Measurements from ENCODE around the gene HOXB3.

HOXB3 gene

DNA sequence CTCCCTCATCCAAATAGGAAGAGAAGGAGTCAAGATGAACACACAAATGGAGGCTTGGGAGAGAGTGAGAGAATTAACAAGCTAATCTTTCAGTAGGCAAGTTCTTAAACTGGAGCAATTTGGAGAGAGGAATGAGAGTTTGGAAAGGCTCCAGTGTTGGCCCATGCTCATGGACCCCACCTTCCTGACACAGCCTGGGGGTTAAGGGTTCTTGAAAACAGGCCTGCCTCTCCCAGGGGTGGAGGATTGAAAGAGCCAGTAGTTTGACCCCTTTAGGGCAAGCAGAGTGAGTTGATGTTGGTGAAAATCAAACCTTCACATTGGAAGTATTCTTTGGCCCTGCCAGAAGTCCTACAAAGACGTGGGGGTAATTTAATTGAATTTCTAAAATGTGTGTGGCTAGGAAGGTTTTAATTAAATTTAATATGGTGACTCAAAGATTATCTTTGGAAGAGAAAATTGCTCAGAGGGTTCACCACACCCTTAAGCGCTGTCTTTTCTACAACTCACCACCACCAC is 5.8 kb downstream of the HOXB3 start:
- no peak for DNase-seq

DNA sequence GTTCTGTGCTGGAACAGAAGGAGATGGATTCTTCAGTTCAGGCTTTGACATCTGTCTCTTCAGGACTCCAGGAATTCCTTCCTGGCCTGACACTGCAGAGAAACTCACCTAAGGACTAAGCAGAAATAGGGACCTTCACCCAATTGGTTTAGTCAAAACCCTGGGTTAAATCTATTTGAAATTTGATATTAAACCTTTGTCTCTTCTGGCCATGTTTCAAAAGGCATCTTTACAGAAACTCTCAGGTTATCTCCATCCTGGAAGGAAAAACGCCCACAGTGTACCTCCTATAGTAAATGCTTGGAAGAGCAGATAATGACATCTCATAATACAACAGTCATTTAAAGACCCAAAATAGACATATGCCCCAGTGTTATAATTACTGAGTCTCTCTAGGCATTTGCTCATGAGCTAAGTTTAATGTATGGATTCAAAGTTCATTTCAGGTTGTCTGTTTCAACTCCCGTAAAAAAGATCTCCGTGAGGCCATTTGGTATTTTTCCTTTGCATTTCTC is 6.3 kb downstream of the HOXB3 start:
- DNase-seq: no peak

DNA sequence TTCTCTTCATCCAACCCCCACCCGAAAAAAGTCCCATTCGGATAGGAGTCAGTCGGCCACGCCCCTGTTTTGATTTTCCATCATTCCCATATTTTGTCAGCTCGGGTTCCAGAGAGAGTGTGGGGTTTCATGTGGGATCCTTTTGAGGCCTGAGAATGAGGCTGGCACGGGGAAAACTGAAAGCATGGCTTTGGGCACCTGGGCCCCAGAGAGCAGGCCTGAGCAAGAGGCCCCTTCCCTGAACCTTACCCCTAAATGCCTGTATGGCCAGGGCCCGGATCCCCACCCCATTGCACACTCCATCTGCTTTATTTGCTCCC is 7.3 kb downstream of the HOXB3 start:
- DNase-seq: no peak

- no peak for DNase-seq
These were observed 10.1 kb downstream of the HOXB3 start for GRCh38 chr17:48579760-48580554.

DNA sequence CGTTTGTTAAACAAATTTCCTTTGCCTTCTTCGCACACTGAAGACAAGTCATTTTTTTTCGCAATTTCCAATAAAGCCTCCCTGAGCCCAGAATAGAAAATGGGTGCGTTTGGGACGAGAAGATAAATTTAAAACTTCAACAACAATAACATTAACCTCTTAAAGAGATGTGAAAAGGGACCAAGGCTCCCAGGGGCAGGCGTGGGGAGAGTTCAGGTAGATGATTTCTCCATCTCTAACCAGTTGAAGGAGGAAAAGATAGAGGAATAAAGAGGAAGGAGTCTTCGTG is 10.6 kb downstream of the HOXB3 start:
- DNase-seq: no peak

GRCh38 chr17:48578616-48579470 is 11.2 kb downstream of the HOXB3 start:
- DNase-seq: peak in 1 of 2 donors; percentile 27

DNA sequence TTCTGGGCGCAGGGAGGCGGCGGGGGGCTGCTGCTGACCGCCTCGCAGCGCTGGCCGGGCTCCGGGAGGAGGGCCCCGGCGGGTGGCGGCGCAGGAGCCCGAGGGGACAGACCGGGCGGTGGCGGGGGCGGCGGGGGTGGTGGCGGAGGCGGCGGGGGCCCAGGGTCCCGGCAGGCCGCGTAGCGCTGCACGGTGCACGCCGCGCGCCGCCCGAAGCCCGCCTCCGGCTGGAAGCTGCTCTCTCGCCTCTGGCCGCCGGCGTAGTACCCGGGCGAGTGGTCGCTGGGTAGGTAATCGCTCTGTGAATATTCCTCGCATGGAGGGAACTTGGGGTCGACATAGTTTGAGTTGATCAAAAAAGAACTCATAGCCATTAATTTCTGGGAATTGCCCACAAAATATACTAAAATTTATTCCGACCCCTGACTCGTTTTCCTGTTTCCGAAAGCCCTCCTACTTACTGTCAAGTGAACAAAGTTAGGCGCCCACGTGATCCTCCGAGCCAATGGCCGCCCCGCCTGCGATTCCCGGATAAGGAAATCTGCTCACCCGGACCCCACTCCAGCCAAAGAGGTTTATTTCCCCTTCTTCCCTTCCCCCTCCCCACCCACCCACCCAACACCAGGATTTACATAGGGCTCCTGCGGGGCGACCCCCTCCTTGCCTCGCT is 12.0 kb downstream of the HOXB3 start, which contains the start of gene HOXB4:
Gene HOXB4 (minus strand): TSS at position 405 of the 670 bp plus-strand sequence. CDS start 31 bp downstream, at position 374.
- peak; percentile 52 to 64 for DNase-seq

DNA sequence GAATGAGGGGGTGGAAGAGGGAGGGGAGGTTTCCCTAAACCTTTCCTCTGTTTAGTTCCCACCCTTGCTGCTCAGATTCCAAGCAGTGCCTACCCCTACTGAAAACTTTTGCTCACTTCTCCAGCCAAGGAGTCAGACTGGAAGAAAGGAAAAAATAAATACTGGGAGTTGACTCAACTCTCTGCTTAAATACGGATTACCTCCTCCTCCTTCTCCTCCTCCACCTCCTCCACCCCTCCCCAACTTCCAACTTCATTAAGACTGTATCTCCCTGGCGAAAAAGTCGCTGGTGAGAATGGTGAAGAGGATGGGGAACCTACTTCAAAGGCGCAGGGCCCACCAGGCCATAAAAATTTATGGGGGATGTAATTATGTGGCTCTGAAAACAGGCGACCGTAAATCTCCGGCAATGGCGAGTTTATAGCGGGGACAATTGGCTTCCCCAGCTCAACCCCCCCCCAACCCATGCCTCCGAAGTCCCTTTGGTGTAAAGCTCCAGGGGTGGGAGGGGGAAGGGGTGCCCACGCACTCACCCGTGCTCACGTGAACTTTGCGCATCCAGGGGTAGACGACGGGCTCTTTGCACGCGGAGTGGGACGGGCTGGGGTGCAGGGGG is 12.6 kb downstream of the HOXB3 start:
- DNase-seq: no peak

- DNase-seq: no peak
These were observed 13.3 kb downstream of the HOXB3 start for GRCh38 chr17:48576479-48577309.

DNA sequence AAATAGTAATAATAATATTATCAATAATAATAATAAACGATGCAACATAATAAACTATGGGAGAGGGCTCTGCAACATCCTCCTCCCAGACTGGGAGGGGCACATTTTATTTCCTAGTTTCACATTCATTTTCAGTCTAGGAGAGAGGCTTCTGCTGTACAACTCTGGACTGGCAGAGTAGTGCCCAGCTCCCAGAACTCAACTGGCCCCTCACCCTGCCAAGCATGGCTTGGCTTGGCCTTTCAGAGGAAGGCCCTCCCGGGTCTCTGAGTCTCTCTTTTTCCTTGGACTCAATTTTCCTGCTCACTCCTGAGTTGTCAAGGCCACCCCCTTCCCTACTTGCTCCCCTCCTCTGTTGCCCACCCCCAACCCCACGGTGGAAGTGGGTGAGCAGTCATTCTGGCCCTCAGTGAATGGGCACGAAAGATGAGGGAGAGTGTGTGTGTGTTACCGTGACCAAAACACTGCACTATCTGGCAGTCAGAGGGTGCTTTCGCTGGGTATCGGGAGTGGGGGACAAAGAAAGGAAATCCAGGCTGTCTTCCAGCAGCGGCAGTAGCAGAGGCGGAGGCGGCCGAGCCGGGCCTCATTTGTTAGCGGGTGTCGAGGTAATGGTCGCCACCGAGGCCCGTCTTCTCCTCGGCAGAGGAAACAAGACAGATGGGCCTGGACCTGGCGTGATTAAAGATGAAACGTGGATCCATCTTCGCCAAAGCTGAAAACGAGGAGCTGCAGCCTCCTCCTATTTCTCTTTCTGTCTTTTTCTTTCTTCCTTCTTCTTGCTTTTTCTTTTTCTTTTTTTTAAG is 14.2 kb downstream of the HOXB3 start:
- DNase-seq: no peak

DNA sequence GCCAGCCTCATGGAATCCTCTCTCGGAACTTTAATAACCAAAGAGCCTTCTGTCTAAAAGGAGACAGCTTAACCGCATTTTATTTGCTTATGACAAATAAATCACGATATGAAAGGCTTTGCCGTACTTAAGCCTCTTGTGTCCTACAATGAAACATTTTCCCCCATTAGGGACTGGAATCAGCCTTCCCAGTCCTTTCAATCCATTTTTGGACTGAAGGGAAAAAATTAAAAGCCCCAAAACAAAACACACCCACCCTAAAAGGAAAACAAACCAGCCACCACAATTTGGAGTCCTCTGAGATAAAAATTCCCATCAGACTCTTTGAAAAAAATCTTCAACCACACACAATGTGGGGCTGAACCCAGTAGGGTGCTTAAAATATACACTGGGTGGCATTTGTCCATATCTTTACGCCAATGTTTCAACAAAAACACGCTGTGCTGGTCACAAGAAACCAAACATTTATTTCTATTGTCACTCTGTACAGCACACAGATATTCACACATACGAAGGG is 14.9 kb downstream of the HOXB3 start:
- no peak for DNase-seq

DNA sequence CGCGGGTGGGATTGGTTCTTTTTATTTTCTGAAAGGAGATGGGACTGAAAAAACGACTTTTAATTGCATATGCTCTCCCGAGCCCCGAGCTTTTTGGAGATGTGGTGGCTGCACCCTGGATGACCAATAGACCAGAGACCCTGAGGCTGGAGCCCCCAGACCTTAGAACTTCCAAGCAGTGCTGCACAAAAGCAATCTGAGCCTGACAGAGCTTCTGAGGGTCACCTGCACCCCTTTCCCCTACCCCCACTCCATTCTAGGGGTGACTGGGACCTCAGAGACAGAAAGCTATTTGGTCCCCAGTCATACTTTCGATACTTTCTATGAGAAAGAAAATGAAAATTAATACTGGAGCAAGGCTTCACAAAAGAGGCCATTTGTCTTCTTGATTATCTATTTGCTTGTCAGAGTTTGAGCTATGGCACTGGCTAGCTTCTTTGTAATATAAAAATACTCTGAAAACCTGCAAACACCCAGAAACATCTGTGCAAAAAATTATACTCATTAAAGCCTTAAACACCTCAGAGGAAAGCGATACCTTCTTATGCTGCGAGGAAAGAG is 15.5 kb downstream of the HOXB3 start:
- no peak for DNase-seq

- DNase-seq: no peak
These were observed 18.1 kb downstream of the HOXB3 start for GRCh38 chr17:48571826-48572417.

DNA sequence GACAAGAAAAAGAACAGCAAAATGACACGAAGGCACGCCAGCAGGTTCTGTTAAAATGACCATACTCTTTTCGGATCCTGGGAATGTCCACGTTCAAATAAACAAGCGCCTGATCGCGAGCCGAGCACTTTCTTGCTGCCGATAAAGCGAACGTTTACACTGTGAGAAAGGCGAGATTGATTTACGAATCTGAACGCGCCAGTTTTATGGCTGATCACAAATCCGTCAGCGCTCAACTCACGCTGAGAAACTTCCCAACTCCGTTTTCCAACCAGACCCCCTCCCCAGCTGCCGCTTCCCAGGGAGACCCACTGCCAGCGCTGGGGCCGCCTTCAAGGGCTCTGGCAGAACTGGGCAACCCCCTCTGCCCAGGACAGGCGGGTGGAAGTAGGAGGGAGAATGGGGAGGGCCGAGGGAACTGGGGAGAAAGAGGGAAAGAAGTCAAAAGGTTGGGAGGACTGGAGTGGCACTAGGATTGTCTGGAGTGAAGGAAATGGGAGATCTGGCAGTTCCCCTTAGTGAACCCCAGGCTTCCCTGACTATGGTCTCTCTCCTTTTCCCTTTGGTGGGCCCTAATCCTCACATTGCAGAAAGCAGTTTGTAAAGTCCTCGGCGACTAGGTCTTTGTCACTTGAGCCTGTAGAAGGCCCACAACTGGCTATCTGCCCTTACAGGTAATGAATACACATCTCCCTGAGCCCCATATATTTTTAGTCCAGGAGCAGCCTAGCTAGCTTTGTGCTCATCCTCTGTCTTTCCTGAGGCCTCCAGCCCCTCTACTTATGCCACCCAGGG is 18.8 kb downstream of the HOXB3 start:
- no peak for DNase-seq

- DNase-seq: no peak
These were observed 19.6 kb downstream of the HOXB3 start for GRCh38 chr17:48570325-48571023.

DNA sequence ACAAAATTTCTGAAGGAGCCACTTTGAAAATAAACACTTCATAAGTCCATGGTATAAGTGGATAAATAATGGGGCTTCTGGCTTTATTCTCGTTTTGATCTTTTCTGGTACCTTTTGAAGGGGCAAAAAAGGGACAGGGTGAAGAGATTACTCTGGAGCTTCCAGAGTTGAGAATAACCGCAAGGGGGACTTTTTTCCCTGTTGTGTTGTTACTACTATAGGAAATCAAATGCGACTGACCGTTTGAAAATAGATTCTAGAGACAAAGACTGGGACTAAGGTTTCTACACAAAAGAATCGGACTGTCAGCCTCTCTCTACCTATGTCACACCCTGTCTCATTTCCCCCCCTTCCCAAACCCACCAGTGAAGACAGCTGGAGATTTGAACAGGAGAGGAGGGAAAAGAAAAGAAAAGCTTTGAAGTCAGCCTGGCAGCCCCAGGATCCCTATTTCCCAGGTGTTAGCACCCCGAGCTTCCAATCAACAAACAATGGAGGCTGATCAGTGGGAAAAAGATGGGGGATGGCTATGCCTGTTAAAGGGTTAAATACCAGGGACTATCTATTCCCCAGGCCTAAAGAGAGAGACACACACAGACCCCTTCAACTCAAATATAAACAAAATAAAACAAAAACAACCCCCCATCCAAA is 20.2 kb downstream of the HOXB3 start:
- no peak for DNase-seq

DNA sequence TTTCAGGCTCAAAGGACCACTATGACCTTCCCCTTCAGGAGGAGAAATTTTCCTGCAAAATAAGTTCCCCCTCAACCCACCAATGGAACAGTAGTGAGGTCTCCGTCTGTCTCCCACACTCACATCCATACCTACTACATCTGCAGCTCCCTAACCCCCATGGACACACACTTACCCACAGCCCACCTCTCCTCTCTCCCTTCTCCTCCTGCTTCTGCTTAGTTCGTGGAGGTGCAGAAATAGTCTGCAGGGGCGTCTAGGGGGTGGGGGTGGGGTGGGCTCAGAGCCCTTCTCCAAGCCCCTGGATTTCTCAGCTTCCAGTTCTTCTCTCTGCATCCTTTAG is 20.8 kb downstream of the HOXB3 start:
- no peak for DNase-seq
